Measurements from ENCODE around the gene COBL.
A peak's percentile ranks its signal among the peaks of the same experiment; 100 is the strongest.

The COBL gene

DNA sequence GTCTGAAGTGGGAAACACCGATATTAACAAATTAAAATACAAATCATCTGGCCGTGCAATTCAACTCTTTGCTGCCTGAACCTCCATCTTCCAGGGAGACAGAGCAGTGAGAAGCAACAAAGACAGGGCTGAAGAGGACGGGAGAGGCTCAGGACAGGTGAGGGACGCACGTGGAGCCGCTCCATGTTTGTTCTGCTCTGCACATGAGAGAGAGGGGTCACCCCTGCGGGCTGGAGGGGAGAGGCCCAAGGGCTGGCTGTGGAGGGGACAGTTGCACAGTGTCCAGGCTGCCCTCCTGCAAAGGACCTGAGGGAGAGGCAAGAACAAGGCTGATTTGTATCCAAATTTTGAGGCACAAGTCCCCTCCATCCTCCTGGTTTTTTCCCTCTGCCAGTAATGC is 41.7 kb downstream of the COBL start:
- no peak for DNase-seq

DNA sequence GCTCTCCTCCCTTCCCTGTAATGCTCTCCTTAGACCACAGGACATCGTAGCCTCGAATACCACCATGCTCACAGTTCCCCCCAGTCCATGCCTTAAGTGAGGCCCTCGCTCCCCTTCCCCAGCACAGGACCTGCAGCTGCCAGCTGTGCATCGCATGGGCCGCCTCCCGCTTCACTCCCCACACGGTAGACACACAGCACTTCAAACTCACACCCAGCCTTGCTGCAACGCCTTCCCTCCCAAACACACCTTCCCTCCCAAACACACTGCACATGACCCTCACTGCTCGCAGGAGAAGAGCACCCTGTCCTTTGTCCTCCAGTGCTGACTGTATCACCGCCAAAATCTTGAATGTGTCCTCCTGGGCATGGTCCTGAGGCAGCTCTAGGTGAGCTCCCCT is 42.6 kb downstream of the COBL start:
- DNase-seq, result no peak

DNA sequence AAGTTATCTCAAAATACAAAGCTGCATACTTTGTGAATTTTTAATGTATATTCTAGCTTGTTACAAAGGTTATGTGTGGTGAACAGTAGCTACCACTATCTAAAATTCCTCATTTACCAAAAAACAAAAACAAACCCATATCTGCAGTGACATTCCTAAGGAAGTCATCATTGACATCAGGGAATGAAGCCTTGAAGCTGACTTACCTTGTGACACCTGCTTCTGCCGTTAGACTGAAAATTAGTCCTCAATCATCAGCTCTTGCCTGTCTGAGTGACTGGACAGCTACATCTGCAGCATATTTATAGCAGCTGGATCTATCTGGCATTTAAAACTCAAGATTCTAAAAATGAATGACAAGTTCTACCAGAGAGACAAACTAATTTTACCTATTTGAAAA is 43.2 kb downstream of the COBL start:
- no peak for DNase-seq

DNA sequence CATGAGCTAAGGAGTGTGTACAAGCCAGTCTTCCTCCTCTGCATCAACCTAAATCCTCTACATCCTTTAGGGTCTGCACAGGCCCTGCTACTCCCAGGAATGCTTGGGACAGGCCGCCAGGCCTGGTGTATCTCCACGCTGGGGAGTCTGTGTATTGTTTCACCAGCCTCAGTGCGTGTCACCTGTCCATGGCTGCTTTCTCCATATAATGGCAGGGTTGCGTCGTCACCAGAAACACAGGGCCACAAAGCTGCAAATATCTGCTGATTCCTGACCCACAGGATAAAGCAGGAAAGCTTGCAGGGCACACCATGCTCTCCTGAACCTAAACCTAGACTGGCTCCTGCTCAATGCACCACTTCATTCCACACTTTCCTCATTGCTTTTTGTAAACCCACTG is 45.6 kb downstream of the COBL start:
- DNase-seq, result no peak

DNA sequence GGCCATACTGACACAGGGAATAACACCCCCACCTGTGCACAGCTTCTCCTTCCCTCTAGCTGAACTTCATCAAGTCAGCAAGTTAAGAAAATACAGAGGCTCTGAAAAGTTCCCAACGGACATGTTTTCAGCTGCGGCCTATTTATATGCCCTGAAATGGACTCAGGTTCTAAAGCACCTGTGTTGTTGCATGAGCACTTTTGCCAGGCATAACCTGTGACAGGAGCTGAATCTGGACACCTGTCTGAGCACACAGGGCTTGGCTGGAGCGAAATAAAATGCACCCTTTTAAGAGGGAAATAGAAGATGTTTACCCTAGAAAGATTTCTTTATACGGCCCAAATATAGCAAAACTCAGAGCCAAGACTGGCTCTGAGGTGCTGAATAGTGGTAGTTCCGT is 46.7 kb downstream of the COBL start:
- no peak for DNase-seq

DNA sequence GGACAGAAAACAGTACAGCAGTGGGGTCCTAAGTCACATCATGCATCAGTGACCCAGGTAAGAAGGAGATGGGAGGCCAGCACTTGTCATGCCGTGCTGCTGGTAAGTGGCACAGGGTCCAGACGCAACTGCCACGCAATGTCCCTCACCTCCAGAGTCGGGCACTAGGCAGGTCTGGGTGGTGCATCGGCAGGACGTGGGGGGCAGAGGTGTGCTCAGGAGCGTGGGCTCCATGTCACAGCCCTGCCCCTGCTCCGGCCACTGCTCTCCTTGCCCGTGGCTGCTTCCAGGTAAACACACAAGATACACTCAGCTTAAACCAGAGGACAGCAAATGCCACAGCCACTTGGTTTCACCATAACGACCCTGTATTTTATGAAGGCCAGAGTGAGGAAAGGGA is 47.3 kb downstream of the COBL start:
- no peak for DNase-seq

DNA sequence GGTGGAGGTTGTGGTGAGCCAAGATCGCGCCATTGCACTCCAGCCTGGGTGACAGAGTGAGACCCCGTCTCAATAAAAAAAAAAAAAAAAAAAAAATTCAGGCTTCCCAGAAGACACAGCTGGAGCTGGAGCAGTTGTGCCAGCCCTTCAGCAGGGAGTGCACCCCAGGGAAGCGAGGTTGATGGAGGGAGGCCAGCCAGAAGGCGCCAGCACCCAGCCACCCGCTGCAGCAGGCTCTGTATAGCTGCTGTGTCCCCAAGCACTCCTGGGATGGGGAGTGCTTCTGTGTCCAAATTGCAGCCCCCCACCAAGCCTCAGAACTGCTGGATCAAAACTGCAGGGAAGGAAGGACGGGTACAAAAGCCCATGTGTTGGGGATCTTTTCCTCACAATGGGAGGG is 47.8 kb downstream of the COBL start:
- no peak for DNase-seq

DNA sequence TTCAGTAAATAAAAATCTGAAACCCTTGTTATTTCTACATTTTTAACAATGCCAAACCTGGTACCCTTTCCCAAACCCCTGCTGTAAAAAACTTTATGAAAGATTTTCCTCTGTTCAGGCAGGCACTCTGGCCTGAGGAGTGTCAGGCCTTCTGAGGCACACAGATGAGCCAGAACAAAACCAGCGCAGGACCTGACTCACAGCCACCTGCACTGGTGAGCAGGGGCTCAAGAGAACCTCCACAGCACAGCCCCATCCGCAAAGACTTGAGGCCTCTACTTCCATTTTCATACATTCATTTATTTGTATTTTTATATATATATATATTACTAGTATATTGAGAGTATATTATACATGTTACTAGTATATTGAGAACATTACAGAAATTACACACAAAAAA is 49.4 kb downstream of the COBL start:
- no peak for DNase-seq

DNA sequence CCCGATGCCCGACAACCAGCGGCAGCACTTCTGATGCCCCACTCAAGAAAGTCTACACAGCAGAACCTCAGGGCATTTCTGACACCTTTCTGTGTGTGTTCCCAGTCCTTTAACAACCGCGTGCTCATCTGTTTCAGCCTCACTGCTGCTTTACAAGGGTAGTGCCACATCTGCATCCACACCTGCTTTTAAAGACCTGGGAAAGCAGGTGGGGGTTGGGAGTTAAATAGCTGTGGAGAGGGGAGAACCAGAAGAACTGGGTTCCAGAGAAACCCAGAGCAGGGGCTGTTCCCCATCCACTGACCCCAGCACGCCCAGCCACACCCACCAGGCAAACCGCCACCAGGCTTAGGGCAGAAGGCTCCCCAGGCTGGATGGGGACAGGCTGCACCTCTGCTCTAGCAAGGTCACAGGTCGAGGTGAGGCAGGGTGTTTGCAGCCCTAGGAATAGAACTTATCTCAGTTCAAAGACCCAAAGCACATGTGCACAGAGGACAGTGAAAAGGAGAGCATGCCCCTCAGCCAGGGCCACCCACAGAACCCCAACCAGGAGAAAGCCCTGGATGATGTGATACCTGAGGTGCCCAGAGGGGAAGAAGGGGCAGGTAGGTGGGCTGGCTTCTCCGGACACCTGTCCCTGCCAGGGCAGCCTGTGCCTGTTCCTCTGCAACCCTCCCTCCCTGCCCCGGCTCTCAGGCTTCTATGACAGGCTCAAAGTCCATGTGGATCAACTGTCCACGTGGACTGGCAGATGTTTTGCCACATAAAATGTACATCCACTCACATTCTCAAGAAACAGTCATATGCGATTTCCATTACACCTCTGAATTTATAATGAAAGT is 51.3 kb downstream of the COBL start:
- no peak for DNase-seq

DNA sequence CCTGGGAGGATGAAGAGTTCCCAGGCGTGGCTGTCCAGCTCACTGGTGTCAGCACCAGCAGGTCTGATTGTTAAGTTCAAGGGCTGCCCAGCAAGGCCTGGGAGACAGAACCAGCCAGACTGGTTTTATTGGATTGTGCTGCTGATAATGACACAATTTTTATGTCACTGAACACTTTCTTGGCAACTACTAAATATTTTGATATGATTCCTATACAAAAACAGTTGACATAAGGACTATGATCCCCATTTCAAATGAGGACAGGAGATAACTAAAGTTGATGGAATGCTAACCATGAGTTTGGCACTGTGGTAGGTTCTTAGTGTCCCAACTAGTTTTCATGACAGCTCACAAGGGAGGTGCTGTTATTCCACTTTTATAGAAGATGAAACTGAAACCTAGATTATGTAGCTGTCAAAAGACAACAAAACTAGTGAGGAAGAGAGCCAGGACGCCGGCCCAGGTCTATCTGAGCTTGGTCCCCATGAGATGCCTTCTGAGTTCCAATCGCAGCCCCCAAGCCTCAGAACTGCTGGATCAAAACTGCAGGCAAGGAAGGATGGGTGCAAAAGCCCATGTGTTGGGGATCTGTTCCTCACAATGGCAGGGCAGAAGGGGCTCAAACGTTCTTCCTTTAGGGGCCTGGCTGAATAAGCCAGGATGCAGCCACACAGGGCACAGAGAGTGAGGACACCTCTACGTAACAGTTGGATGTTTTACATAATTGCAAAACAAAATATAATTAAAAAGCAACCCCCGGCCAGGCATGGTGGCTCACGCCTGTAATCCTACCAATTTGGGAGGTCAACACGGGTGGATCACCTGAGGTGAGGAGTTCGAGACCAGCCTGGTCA is 52.8 kb downstream of the COBL start:
- DNase-seq, result no peak

DNA sequence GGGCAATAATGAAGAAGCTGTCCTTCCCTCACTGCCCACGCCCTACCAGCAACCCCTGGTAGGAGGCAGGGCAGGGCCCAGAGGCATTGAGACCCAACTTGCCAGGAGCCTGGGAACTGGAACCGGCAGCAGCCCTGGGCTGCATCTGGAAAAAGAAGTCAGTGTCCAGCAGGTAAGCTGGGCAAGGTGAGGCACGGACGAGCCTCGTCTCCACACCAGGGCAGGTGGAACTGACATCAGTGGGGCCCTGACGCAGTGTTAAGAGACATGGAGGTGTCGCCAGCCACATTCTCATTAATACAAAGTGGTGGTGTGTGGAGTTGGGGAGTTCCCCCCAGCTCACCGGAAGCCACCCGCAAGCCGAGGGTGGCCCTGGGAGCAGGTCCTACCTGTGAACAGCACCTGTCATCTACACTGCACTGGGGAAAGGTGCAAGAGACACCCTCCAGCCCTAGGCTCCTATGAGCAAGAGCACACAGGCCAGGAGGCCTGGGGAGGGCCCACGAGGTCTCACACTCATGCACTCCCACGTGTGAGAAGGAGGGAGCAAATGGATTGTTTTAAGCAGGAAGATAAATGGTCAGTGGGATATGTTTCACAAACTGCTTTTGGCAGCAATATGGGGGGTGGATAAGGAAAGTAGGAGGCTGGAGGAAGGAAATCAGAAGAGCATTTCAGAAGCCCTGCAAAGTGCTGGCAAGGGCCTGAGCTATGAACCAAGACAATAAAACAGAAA is 53.6 kb downstream of the COBL start:
- no peak for DNase-seq

DNA sequence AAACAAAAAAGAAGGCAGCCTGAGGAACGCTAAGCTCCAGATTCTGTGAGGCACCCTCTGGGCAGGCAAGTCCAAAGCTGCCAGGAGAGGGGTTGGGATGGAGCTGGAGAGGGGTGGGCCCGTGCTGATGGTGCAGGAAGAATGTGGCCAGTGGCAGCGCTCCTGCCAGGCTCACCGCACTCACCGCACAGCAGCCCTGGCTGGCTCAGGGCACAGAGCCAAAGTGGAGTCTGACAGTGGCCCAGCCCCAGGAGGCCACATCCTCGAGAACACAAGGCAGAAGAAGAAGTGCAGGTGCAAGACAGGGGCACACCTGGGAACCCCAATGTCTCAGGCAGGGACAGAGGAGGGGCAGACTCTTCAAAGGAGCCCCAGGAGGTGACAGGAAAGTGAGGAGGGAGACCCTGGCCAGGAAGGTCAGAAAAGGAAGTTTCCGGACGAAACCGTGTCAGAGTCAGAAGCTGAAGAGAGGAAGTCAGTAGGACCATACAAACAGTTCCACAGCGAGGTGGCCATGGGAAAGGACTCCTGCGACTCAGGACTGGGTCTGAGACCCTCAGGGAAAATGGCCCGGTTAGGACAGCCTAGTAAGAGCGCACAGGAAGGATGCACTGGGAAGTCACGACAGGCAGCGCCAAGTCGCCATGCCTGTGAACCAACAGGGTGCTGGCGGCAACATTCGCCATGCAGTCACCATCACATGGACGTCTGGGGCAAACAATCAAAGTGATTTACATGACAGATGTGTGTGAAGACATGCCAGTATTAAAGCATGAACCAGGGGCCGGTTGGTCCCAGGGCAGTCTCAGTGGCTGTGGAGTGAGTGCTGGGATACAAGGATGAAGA is 54.4 kb downstream of the COBL start:
- DNase-seq, result no peak

DNA sequence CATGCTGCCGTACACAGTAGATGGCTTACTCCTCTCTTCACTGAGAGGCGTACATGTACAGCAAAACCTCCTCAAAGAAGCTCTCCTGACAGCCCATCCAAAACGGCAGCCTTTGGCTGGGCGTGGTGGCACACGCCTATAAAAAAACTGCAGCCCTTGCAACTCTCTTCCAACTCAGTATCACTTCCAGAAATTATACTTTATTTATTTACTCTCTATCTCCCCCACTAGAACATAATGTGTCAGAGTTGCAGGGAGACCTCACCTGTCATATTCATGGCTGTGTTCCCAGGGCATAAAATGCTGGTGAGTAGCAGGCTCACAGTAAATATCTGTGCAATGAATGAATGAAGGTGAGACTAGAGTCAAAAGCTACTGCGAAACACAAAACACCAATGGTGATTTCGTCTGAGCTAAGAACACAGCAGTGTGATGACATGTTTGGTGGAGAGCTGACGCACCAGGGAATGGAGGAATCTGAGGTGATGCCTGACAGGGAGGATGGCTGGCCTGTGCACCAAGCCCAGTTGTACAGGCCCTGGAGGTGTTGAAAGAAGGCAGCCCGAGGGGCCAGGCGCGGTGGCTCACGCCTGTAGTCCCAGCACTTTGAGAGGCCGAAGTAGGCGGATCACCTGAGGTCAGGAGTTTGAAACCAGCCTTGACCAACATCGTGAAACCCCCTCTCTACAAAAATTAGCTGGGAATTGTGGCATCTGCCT is 55.3 kb downstream of the COBL start:
- no peak for DNase-seq

DNA sequence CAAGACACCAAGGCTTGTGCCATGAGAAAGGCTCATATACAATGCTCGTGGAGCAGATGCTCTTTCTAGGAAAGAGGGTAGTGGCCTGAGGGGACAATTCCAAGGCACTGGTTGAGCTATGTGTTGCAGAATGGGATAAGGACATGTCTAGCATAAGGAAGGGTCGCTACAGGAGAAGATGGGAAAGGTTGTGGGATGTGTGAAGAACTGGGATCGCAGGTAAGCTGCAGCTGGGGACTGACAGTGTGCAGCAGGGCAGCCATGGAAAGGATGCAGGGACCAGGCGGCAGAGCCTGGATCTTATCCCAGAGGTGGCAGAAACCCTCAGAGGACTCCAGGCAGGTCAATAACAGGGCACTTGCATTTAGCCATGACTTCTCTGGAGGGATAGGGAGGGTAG is 56.1 kb downstream of the COBL start:
- no peak for DNase-seq

DNA sequence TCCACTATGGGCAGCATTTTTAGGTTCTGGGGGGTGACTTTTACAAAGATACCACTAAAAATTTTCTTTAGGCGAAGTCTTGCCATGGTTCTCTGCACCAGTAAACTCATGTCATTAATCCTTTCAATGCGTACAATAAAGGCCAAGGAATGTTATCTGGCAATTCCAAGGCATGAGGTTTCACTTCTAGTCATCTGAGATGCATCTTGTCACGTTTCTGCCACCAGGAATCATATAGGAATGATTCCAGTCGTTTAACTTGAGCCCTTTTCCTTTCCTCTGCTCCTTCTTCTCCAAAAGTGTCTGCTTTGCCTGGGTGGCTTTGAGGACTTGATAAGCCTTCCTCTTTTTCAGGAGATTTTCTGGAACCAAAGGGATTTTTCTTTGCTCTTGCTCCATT is 56.8 kb downstream of the COBL start:
- DNase-seq, result no peak

DNA sequence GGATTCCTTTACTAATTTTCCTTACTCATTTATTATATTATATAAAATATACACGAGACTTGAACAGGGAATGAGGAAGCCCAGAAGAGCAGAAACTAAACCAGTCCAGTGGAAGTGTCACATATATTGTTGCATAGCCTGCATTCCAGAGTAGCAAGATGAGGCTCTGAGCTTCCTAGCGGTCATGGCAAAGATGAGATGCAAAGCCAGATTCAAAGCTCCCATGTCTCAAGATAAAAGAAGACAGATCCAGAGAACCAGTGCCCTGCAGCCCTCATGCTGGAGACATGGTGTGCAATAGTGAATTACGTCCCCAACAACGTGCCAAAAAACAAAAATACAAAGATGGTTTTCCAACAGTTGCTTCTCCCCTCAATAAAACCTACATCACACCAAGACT is 59.7 kb downstream of the COBL start:
- DNase-seq, result no peak

DNA sequence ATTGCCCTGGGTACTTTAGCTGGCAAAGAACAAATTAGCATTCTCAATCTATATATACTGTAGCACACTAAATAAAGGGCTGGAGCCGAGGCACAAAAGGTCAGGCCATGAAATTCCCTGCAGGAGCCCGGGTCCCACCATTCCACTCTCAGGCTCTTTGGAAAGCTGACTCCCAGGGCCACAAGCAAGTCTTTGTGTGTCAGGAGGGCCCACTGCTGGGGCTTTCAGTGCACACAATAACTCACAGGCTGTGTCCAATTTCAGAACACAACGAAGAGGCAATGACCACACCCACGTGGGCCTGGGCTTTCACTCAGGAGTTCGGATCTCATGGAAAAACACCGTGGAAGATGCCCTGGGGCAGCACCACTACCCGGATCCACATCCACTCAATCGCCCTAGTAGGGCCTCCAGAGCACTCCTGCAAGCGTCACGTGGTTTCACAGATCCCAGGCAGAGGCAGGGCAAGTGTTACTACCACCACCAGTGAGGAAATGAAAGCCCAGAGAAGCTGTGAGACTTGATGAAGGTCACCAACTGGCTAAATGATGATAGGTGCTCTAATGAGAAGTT is 60.3 kb downstream of the COBL start:
- no peak for DNase-seq

DNA sequence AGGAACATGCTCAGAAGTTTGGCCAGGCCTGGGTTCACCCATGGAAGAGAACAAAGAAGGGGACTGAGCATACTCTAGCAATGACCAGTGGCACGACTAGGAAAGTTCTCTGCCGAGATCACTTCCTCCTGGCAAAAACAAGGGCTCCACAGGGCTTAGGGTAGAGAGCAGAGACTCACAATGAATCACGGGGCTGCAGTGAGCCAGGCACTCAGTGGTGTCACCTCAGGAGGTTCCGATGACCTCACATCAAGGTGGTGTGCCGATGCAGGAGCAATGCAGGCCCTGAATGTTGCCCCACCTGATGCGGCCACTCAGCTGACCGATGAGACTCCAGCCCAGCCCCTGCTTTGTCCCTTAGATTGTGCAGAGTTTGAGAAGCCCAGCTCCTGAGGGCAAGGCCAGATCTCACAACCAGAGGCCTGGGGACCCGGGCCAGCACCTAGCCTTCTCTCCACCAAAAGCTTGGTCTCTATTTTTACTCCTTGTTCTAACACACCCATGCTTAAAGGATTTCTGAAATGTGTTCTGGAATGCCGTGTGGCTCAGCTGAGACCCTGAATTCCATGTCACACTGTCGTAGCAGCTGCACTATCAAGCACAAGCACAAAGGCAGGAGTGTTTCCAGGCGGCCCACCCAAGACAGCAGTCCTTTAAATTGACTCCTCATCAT is 60.9 kb downstream of the COBL start:
- no peak for DNase-seq

DNA sequence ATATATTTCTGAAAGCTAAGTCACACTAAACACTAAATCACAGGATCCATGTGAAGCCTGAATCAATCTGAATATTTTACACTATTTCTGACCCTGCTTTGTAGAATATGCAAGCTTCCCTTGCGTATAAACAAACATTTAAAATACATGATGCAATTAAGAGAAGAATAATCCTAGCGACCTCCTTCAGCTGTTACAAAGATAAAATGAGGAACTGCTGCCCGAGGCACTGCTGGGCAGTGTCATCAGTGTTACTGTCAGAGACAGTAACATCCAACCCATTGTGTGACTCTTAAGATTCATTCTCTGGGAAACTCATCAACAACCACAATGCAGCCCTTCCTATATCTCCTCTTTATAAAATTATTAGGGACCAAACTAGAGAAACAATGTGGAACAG is 61.6 kb downstream of the COBL start:
- DNase-seq, result peak; percentile 1 to 3

DNA sequence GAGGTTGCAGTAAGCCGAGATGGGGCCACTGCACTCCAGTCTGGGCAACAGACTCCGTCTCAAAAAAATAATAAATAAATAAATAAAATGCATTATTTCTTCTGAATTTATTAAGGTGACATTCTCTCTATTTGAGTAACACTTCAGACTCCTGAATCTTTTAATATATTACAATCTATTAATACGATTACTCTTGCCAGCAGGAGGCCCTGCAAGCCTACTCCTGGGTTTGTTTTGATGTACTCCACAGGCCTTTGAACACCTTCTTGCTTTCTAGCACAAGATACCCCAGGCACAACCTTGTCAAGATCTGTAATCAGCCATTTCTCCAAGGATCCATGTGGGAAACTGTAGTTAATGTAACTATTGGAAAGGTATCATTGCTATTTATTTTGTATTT is 63.5 kb downstream of the COBL start:
- DNase-seq, result no peak

DNA sequence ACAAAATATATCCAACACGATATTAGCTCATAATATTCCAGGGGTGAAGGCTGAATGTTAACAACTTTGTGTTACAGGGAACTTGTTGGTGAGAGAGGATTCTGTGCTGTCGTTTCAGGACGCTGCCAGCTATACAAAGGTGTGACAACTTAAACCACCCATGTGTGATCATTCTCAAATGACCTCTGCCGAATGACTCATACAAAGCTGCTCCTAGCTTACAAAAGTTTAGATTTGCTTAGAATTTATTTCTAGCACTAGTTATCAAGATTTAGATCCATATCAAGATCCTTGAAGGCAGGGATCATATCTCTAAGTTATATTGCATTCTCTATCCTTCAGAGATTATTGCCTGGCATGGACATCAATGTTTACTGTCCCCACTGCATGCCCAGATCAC is 65.3 kb downstream of the COBL start:
- no peak for DNase-seq

Measured in inflammatory macrophage treated with lipopolysaccharide for 1 hour (primary cell).